GM12878 (cell line): Measurements from ENCODE around the gene SCAMP4. TPM values are rescaled to one million over a fixed set of nuclear protein-coding genes. Genes with fewer than 3 reads are reported as not detected.
A peak's percentile ranks its signal among the peaks of the same experiment; 100 is the strongest.

Experiments used
- ATAC-seq: fragments of 200-7000 bp; cut with Tn5 transposase; 3 replicates; pipeline ENCODE4 v1.9.1; 2020; ENCODE audit warnings: mild to moderate bottlenecking, moderate library complexity
- BruUV-seq: library from RNA; stranded (reverse); fragments of 400-500 nt; replicated peaks from 2 replicates; lab custom pipeline; 2021; lab: Mats Ljungman, UMichigan
- CTCF ChIA-PET: fragments of 300-600 bp; sonication (Branson Sonifier 250); formaldehyde crosslinking; extraction: SDS; loops from one replicate; lab custom pipeline; 2021; ENCODE audit warnings: inconsistent platforms; lab: Yijun Ruan, JAX
- POLR2A ChIA-PET: fragments of 350-600 bp; formaldehyde crosslinking; extraction: SDS; loops from one replicate; lab custom pipeline; 2021; ENCODE audit warnings: inconsistent platforms; lab: Charles Lee
- RAD21 ChIA-PET: fragments of 300-600 bp; sonication (Branson Sonifier 250); formaldehyde crosslinking; loops from one replicate; lab custom pipeline; 2023; ENCODE audit warnings: antibody characterized with exemption; ENCODE audit not compliant: unreplicated experiment; lab: Charles Lee
- SMC1A ChIA-PET: fragments of 300-600 bp; sonication (Branson Sonifier 250); formaldehyde crosslinking; loops from one replicate; lab custom pipeline; 2023; ENCODE audit not compliant: unreplicated experiment, uncharacterized antibody; lab: Charles Lee
- DNase-seq: peaks from one replicate; pipeline ENCODE4 v3.0.0-alpha.2; 2011; ENCODE audit warnings: low read depth, low spot score
- FAIRE-seq: peaks from 3 replicates; lab custom pipeline; 2011; peaks lifted over from hg19 to GRCh38; lab: Jason Lieb, UNC
- H2AFZ ChIP-seq: 2 replicates; pipeline ENCODE4 v1.6.0; 2011; ENCODE audit warnings: low read depth, low read length, control low read depth; ENCODE audit not compliant: control insufficient read depth
- H3K27ac ChIP-seq: 2 replicates; pipeline ENCODE4 v1.5.1; 2011; ENCODE audit warnings: control low read depth; ENCODE audit not compliant: control insufficient read depth, insufficient read depth
- H3K27me3 ChIP-seq, 2 experiments: replicated peaks in 1 of 2; 2 replicates each; pipeline versions ENCODE4 v1.6.0 to v1.6.1; 2011; ENCODE audit warnings: low read length in 1 of 2; ENCODE audit not compliant: control insufficient read depth in 2 of 2, insufficient read depth in 2 of 2
- H3K36me3 ChIP-seq, 2 experiments: 2 replicates each; pipeline ENCODE4 v1.5.1; 2011; ENCODE audit warnings: low read length in 1 of 2; ENCODE audit not compliant: control insufficient read depth in 2 of 2, insufficient read depth in 2 of 2
- H3K4me1 ChIP-seq: 2 replicates; pipeline ENCODE4 v1.6.1; 2011; ENCODE audit warnings: mild to moderate bottlenecking, low read length, moderate library complexity, mixed read lengths; ENCODE audit not compliant: control insufficient read depth, insufficient read depth
- H3K4me2 ChIP-seq: 2 replicates; pipeline ENCODE4 v1.6.0; 2011; ENCODE audit warnings: control low read depth; ENCODE audit not compliant: control insufficient read depth, insufficient read depth
- H3K4me3 ChIP-seq: fragments of 200-600 bp; sonication (generic); 2 replicates; pipeline ENCODE4 v1.5.1; 2016
- H3K79me2 ChIP-seq: 2 replicates; pipeline ENCODE4 v1.6.0; 2011; ENCODE audit warnings: low read length; ENCODE audit not compliant: control insufficient read depth, insufficient read depth
- H3K9ac ChIP-seq: 2 replicates; pipeline ENCODE4 v1.8.0; 2011; ENCODE audit warnings: low read length, control low read depth, mixed read lengths; ENCODE audit not compliant: control insufficient read depth, insufficient read depth
- H3K9me3 ChIP-seq: replicated peaks from 3 replicates; pipeline ENCODE4 v1.5.1; 2011; ENCODE audit warnings: mild to moderate bottlenecking, low read length; ENCODE audit not compliant: control insufficient read depth, insufficient read depth
- H4K20me1 ChIP-seq: 2 replicates; pipeline ENCODE4 v1.6.0; 2011; ENCODE audit not compliant: control insufficient read depth, insufficient read depth
- BACH1 ChIP-seq: fragments of 450-650 bp; IDR thresholded peaks from 2 replicates; pipeline ENCODE4 v1.6.1; 2017; ENCODE audit warnings: mild to moderate bottlenecking, borderline replicate concordance
- BMI1 ChIP-seq: fragments of 450-650 bp; IDR thresholded peaks from 2 replicates; pipeline ENCODE4 v1.6.1; 2016; ENCODE audit warnings: mild to moderate bottlenecking, moderate library complexity, borderline replicate concordance
- CBX3 ChIP-seq: fragments of 200-600 bp; sonication (generic); IDR thresholded peaks from 2 replicates; pipeline ENCODE4 v1.6.1; 2016; ENCODE audit warnings: low read depth, borderline replicate concordance
- DPF2 ChIP-seq: fragments of 450-650 bp; IDR thresholded peaks from 2 replicates; pipeline ENCODE4 v1.6.1; 2017; ENCODE audit warnings: mild to moderate bottlenecking
- EGR1 ChIP-seq, 2 experiments: IDR thresholded peaks; 1 replicate in 1 of 2; 2 replicates in 1 of 2; pipeline ENCODE4 v1.6.1; 2011 to 2012; ENCODE audit warnings: low read depth in 2 of 2, low read length in 2 of 2, borderline replicate concordance in 1 of 2, mild to moderate bottlenecking in 1 of 2, moderate library complexity in 1 of 2
- MTA2 ChIP-seq: fragments of 450-650 bp; IDR thresholded peaks from 2 replicates; pipeline ENCODE4 v1.6.1; 2016; ENCODE audit warnings: low read depth, mild to moderate bottlenecking, moderate library complexity
- MYC ChIP-seq: IDR thresholded peaks from 2 replicates; pipeline ENCODE4 v1.6.1; 2011; ENCODE audit warnings: mild to moderate bottlenecking, low read length, moderate library complexity, inconsistent platforms; ENCODE audit not compliant: insufficient read depth, insufficient replicate concordance, insufficient read length, severe bottlenecking
- NBN ChIP-seq: fragments of 450-650 bp; IDR thresholded peaks from 2 replicates; pipeline ENCODE4 v1.6.1; 2016
- NR2C1 ChIP-seq: fragments of 450-650 bp; IDR thresholded peaks from 2 replicates; pipeline ENCODE4 v1.6.1; 2017; ENCODE audit warnings: antibody characterized with exemption, mild to moderate bottlenecking, moderate library complexity
- PAX5 ChIP-seq: IDR thresholded peaks from 2 replicates; pipeline ENCODE4 v1.6.1; 2011; ENCODE audit warnings: low read depth, low read length, borderline replicate concordance
- RAD21 ChIP-seq: IDR thresholded peaks from 2 replicates; pipeline ENCODE4 v1.6.1; 2011; ENCODE audit warnings: mild to moderate bottlenecking, low read depth, low read length, moderate library complexity; ENCODE audit not compliant: insufficient read depth
- RCOR1 ChIP-seq: conservative IDR thresholded peaks from 2 replicates; pipeline ENCODE4 v1.6.1; 2012; ENCODE audit warnings: low read depth, low read length, improper control_type of control experiment
- SIN3A ChIP-seq: IDR thresholded peaks from 2 replicates; pipeline ENCODE4 v1.6.1; 2012; ENCODE audit warnings: low read depth, low read length, improper control_type of control experiment
- SREBF1 ChIP-seq: IDR thresholded peaks from 2 replicates; pipeline ENCODE4 v1.6.1; 2012; ENCODE audit warnings: mild to moderate bottlenecking, low read length
- SREBF2 ChIP-seq: IDR thresholded peaks from 2 replicates; pipeline ENCODE4 v1.6.1; 2012; ENCODE audit warnings: mild to moderate bottlenecking, low read length
- ZZZ3 ChIP-seq: IDR thresholded peaks from 2 replicates; pipeline ENCODE4 v1.6.1; 2011; ENCODE audit warnings: low read depth; ENCODE audit not compliant: control insufficient read depth, insufficient read length
- WGBS: methylation state at CpG from one replicate; pipeline ENCODE4 v1.1.6; 2016; ENCODE audit warnings: low lambda C conversion rate; ENCODE audit not compliant: insufficient replicate concordance, insufficient coverage; ENCODE audit errors: missing lambda C conversion rate; 5-methylcytosine and 5-hydroxymethylcytosine counted together
- in situ Hi-C: fragments of 300-500 bp; cut with MboI; formaldehyde crosslinking; loops from 9 replicates; pipeline ENCODE4 v1.14.3; 2018; ENCODE audit warnings: mixed read lengths
- intact Hi-C: fragments of 100-400 bp; cut with micrococcal nuclease; formaldehyde crosslinking; loops from one replicate; pipeline ENCODE4 v1.14.2; 2022; ENCODE audit not compliant: unreplicated experiment
- polyA plus RNA-seq, 11 experiments: library from polyadenylated mRNA; depleted of rRNA in 4 of 11; unstranded in 6 of 11; stranded (reverse) in 5 of 11; fragments of >200 nt; fragmentation: Nextera tagmentation in 4 of 11; fragmentation: Illumina TruSeq in 1 of 11; extraction: Ambion mirVana in 4 of 11; extraction: Trizol in 1 of 11; gene quantifications; 1 replicate in 1 of 11; 2 replicates in 10 of 11; pipeline versions ENCODE4 v1.2.1 to v1.2.3, GENCODE V29; 2011 to 2016; ENCODE audit warnings: inconsistent platforms in 2 of 11, missing spikeins in 2 of 11, low read depth in 1 of 11
- total RNA-seq, 4 experiments: library from RNA; depleted of rRNA in 3 of 4; stranded (reverse); fragments of >200 nt in 3 of 4; fragmentation: Illumina TruSeq in 1 of 4; extraction: Trizol in 1 of 4; gene quantifications; 2 replicates each; pipeline versions ENCODE4 v1.2.1 to v1.2.3, GENCODE V29; 2013 to 2021
- TF ChIP-seq, protein P1 (sequence below): IDR thresholded peaks from 2 replicates; pipeline ENCODE4 v1.6.1; 2012; ENCODE audit warnings: low read depth, low read length, improper control_type of control experiment
- TF ChIP-seq, protein P2 (sequence below): fragments of 150-350 bp; IDR thresholded peaks from 2 replicates; pipeline ENCODE4 v1.6.1; 2014; ENCODE audit warnings: mild to moderate bottlenecking, low read depth, low read length
- TF ChIP-seq, protein P3 (sequence below): IDR thresholded peaks from 2 replicates; pipeline ENCODE4 v1.6.1; 2011; ENCODE audit warnings: borderline replicate concordance, low read depth, mild to moderate bottlenecking, moderate library complexity, mixed read lengths, low read length; ENCODE audit not compliant: insufficient read depth; ENCODE audit errors: extremely low read length
- TF ChIP-seq, protein P4 (sequence below): fragments of 450-650 bp; IDR thresholded peaks from 2 replicates; pipeline ENCODE4 v1.6.1; 2017; ENCODE audit warnings: low read depth, mild to moderate bottlenecking, moderate library complexity

SCAMP4 gene
- total and polyA plus RNA-seq, 10 of the 15 experiments (the other 5 are each of a cell fraction or from before 2014, with no cell fraction given), result 0.63 to 34.7 (median 12.8) TPM

DNA sequence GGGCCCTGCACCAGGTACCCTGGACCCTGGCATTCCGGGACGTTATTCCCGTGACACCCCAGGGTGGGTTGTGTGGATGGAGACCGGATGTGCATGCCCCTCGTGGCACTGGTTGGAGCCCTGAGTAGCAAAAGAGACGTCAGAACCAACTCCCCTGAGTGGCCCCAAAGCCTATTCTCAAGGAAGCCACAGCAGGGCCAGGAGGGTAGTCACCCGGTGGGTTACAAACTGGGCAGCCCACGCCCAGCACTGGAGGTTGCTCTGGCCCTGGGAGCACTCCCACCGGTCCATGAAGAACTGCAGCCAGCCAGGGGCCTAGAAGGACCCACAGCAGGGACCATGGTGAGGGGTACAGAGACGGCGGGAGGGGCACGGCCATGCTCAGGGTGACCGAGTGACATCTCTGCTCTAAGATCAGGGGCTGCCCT, 49.4 kb upstream of the SCAMP4 start (continued):
- TF ChIP-seq EGR1 (IDR thresholded peaks at IDR 0.05; ENCODE audit: borderline replicate concordance in 1 of 2, low read depth in 2 of 2, low read length in 2 of 2) (no peak), BACH1 (no peak), BMI1 (no peak), DPF2 (no peak), RAD21 (no peak), RCOR1 (no peak), MYC (peak; percentile 1), MTA2 (peak; percentile 19; the same call in 1 of the 2 replicates), SIN3A (peak; percentile 25; the same call in 1 of the 2 replicates), SREBF2 (no peak)

DNA sequence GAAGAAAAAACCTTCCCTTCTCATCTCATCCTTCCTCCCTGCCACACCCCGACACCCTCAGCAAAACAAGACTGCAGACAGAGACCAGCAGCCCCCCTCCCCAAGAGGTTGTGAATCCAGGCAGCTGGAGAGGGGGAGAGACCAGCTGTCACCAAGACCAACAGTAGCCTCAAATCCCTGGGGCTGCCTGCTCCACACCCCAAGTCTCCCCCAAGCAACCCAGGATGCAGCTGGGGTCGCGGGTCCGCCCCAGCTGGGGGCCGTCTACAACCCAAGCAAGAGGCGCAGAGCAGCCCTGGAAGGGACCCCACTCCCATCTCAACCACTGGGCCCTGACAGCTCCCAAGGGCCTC, 48.9 kb upstream of the SCAMP4 start:
- Histone ChIP-seq H3K4me3 (peak overlapping the region; percentile 82), H2AFZ (peak overlapping the region; percentile 61), H3K9ac (peak overlapping the region; percentile 80), H3K36me3 (peaks cover 0 to 3% of the 10 kb centered on the region in 2 experiments; a peak in 2 of 4 replicates), H3K27me3 (no peaks in the 10 kb centered on the region), H3K4me1 (peaks cover 22% of the 10 kb centered on the region), H3K27ac (peak overlapping the region; percentile 87), H3K9me3 (no peaks in the 10 kb centered on the region), H4K20me1 (peaks cover 6% of the 10 kb centered on the region; the same call in 1 of the 2 replicates), H3K79me2 (peaks cover 76% of the 10 kb centered on the region), H3K4me2 (peak overlapping the region; percentile 96)
- POLR2A ChIA-PET, result interaction anchor here (1.0 to 1.6 kb wide), 3 partner anchors 7 to 48 kb away, joined by 3 to 6 read pairs (median 4); no protein-coding TSS in a partner anchor
- FAIRE-seq (peak; percentile 18), ATAC-seq (no peak), DNase-seq (no peak)
- CTCF ChIA-PET, result interaction anchor here (0.9 kb wide), 1 partner anchor 86 kb away, joined by 3 read pairs; no protein-coding TSS in a partner anchor
- SMC1A ChIA-PET, result no interaction called here
- no TSS peak for BruUV-seq
- WGBS, result 0% methylated on average over 6 of the region's 6 CpGs
- intact Hi-C loops (no loop called here), in situ Hi-C loops (loop anchor here (25.0 kb wide), 1 partner anchor 1506 kb away; the partner anchor contains the start of gene NFIC)
- RAD21 ChIA-PET, result interaction anchor here (1.0 to 1.6 kb wide), 4 partner anchors 9 to 41 kb away, joined by 3 to 6 read pairs (median 4); no protein-coding TSS in a partner anchor
- TF ChIP-seq, protein P1, sequence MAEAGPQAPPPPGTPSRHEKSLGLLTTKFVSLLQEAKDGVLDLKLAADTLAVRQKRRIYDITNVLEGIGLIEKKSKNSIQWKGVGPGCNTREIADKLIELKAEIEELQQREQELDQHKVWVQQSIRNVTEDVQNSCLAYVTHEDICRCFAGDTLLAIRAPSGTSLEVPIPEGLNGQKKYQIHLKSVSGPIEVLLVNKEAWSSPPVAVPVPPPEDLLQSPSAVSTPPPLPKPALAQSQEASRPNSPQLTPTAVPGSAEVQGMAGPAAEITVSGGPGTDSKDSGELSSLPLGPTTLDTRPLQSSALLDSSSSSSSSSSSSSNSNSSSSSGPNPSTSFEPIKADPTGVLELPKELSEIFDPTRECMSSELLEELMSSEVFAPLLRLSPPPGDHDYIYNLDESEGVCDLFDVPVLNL, result no peak
- TF ChIP-seq SIN3A, result no peak
- no peak for TF ChIP-seq CBX3
- no peak for TF ChIP-seq ZZZ3
- TF ChIP-seq, protein P2, sequence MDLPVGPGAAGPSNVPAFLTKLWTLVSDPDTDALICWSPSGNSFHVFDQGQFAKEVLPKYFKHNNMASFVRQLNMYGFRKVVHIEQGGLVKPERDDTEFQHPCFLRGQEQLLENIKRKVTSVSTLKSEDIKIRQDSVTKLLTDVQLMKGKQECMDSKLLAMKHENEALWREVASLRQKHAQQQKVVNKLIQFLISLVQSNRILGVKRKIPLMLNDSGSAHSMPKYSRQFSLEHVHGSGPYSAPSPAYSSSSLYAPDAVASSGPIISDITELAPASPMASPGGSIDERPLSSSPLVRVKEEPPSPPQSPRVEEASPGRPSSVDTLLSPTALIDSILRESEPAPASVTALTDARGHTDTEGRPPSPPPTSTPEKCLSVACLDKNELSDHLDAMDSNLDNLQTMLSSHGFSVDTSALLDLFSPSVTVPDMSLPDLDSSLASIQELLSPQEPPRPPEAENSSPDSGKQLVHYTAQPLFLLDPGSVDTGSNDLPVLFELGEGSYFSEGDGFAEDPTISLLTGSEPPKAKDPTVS, result no peak
- no peak for TF ChIP-seq PAX5
- TF ChIP-seq, protein P3, sequence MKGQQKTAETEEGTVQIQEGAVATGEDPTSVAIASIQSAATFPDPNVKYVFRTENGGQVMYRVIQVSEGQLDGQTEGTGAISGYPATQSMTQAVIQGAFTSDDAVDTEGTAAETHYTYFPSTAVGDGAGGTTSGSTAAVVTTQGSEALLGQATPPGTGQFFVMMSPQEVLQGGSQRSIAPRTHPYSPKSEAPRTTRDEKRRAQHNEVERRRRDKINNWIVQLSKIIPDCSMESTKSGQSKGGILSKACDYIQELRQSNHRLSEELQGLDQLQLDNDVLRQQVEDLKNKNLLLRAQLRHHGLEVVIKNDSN, result no peak
- TF ChIP-seq, protein P4, sequence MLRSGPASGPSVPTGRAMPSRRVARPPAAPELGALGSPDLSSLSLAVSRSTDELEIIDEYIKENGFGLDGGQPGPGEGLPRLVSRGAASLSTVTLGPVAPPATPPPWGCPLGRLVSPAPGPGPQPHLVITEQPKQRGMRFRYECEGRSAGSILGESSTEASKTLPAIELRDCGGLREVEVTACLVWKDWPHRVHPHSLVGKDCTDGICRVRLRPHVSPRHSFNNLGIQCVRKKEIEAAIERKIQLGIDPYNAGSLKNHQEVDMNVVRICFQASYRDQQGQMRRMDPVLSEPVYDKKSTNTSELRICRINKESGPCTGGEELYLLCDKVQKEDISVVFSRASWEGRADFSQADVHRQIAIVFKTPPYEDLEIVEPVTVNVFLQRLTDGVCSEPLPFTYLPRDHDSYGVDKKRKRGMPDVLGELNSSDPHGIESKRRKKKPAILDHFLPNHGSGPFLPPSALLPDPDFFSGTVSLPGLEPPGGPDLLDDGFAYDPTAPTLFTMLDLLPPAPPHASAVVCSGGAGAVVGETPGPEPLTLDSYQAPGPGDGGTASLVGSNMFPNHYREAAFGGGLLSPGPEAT, result peak; percentile 12; the same call in 1 of the 2 replicates
- TF ChIP-seq NR2C1, result no peak
- no peak for TF ChIP-seq SREBF1
- TF ChIP-seq NBN, result 0 out of 2 replicates have a peak, but pooled peaks have one; percentile 12
